ENCODE data around the gene RAB15.
A peak's percentile ranks its signal among the peaks of the same experiment; 100 is the strongest.

RAB15 gene

GRCh38 chr14:64987438-64987767 is 15.3 kb upstream of the RAB15 start:
- no peak for DNase-seq

DNA sequence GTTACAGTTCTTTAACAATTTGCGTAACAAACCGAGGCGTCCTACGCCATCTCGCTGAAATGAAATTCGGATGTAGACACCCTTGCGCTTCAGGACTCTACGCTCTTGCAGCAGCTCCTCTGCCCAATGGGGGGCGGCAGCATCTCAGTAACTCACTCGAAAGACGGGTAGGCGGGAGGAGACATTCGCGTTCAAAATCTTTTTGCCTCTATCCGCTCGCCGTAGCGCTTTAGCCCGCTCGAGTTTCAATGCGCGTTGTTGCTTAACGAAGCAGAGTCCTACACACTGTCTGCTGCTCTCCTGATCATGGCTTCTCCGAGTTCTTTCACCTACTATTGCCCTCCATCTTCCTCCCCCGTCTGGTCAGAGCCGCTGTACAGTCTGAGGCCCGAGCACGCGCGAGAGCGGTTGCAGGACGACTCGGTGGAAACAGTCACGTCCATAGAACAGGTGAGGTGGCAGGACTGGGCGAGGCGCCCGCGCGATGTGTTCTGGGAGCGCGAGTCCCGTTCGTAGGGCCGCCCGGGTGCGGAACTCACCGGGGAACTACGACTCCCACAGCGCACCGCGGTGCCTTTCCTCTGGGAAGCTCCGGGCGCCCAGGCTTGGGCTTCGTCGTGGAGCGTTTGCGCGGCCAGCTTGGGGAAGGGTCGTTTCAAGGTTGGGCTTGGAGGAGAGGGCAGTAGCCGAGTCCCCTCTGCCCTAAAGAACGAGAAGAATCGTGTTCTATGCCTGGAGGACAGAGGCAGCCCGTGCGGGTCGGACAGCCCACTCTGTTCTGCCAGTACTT is 14.7 kb upstream of the RAB15 start, which contains the start of gene FNTB:
Gene FNTB, plus strand, starts transcription at position 248 of the 790 bp plus-strand sequence. Its CDS starts 59 bp downstream, at position 307.
- peak; percentile 98 for DNase-seq

DNA sequence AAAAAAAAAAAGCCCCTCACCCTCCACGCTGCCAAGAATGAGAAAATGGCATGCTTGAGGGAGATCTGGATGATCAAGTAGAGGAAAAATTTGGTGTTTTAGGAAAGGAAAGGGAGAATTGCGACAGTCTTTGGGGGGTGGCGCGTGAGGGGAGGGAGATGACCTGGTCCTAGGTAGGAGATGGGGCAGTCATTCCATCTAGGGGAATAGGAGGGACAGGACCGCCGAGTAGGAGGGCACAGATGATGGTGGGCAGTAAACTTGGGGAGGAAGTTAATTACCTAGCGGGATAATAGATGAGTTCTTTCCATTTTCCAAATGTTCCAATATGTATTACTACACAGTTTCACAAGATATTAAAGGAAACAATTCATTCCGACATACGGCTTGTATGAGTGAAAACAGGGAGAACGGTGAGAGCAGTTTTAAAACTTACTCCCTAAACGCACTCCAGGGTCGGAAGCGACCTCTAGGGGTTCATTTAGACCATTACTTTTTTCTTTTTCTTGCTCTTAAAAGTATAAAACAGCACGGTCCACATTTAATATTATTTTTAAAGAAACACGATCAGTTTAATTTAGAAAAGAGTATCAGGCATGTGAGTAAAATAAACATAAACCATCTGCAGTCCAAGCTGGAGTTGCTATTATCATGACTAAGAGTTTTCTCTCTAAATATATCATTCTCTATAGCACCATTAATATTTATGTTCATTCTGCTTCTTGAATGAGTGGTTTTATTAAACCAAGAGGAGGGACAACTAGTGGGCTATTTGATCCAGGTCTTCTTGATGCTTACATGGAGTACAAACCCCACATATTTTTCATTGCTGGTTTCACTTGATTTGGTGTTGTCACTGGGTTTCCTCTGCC is 11.5 kb upstream of the RAB15 start:
- DNase-seq, result no peak

GRCh38 chr14:64979336-64980074 is 7.4 kb upstream of the RAB15 start:
- DNase-seq, result no peak

GRCh38 chr14:64974563-64974962 is 2.4 kb upstream of the RAB15 start:
- DNase-seq, result no peak

GRCh38 chr14:64973826-64974225 is 1.7 kb upstream of the RAB15 start:
- no peak for DNase-seq

- no peak for DNase-seq
Observed at GRCh38 chr14:64973026-64973442, 898 bp upstream of the RAB15 start.

GRCh38 chr14:64971491-64971942 is 619 bp downstream of the RAB15 start:
- DNase-seq, result no peak

GRCh38 chr14:64970776-64971477 is 1.2 kb downstream of the RAB15 start:
- no peak for DNase-seq

DNA sequence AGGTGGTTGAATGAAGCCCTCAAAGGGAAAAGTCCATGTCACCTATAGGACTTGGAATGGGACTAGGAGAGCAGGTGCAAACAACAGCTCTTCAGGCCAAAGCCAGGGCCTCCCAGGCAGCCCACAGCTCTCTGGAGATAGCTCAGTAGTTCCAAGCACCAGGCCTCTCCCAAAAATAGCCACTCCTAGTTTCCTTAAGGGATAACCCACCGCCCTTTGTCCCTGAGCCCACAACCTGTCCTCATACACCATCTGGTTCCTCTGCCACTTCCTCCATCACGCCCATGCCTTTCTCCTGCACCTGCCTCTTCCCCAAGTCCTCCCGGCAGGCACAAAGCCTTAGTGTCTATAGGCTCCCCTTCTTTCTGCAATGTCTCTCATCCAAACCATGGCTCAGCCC is 2.1 kb downstream of the RAB15 start:
- no peak for DNase-seq

DNA sequence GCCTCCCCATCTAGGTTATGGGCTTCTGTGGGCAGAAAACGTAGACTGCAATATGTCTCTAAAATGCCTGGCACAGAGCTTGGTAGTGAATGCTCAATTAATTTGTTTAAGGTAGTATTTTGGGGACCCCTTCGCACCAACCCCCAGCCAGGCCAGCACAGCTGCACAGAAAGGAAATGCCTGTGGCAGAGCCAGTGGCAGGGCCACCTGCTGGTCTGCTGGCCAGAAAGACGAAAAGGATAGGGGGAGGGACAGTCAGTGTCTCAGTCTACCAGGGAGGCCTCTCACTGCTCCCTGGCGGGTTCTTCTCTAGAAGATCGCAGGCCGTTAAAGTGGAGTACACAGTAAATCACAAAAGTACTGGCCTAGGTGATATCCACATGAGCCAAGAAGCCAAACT is 3.5 kb downstream of the RAB15 start:
- DNase-seq, result no peak

DNA sequence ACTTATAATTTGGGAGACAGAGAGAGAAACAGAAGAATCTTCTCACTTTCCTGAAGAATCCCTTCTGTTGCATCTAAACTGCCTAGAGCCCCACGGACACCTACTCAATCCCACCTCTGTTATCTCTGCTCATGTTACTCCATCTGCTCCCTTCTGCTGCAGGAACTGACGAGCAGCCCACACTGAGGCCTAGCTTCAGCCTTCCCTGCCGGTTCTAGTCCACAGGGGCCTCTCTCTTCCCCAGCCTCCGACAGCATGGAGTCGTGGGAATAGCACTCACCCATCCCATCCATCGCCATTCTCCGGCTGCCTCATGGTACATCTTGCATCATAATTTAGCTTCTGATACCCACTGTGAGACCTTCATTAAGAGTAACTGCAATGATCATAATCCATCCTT is 4.0 kb downstream of the RAB15 start:
- no peak for DNase-seq

DNA sequence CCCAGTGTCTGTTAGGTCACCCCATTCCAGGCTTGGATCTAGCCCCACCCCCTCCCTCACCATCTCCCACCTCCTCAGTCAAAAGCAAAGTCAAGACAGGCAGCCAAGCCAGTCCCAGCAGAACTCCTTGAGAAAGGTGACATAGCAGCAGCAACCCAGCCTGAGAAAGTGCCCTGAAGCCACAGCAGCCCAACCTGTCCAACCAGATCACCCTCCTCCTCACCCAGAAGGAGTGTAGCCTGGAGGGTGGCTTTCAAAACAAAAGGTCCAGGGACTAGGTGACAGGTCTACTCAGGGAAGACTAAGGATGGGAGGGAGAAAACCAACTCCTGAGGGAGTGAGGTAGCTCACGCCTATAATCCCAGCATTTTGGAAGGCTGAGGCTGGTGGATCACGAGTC is 5.2 kb downstream of the RAB15 start:
- DNase-seq, result no peak

GRCh38 chr14:64965356-64966000 is 6.7 kb downstream of the RAB15 start:
- DNase-seq, result no peak

DNA sequence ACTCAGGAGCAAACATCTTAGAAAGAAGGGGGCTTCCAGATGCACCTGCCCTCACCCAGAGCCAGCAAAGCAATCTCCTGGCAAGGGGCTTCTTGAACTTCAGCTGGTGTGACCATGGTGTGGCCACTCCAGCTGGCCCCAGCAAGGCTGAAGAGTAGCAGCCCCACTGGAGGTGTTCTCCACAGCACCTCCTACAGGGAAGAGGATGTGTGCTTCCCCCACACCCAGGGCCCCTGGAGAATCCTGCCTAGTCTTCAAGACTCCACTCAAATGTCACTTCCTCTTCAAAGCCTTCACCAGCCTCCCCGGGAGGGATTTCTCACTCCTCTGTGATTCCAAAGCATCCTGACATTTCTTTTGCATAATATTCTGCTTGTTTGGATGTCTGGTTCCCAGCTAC is 8.5 kb downstream of the RAB15 start:
- DNase-seq, result no peak

GRCh38 chr14:64960762-64961276 is 11.3 kb downstream of the RAB15 start:
- no peak for DNase-seq

GRCh38 chr14:64958743-64959142 is 13.4 kb downstream of the RAB15 start:
- DNase-seq, result no peak

GRCh38 chr14:64958201-64958600 is 13.9 kb downstream of the RAB15 start:
- DNase-seq, result no peak

- DNase-seq, result no peak
Observed at GRCh38 chr14:64956697-64957406, 15.3 kb downstream of the RAB15 start.

DNA sequence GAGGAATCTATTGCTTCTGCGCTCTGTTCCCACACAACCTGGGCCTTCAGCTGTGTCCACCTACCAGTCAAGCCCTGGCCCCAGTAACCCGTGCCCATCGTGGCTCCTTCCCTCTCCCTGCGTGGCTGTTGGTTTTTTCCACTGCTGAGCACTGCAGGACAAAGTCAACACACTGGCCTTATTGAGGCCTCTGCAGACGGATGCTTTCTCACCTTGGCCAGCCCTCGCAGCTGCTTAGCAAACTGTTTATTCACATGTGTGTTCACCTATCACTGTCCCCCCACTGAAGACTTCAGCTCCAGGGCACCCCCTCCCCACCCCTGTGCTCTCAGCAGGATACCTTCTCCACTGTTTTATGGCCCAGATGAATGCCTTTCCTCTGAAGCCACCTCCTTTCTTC is 16.8 kb downstream of the RAB15 start:
- DNase-seq, result no peak
